HS-5 (cell line): ENCODE data around the gene PER1.
"Not testable (repeated sequence)": the region's sequence is repeated elsewhere in the genome, so short reads cannot be mapped to it uniquely, and the experiment has no call there.

Experiments
- DNase-seq: peaks from one replicate; pipeline ENCODE4 v3.0.0-alpha.2; 2012; ENCODE audit warnings: low read depth

Gene PER1

DNA sequence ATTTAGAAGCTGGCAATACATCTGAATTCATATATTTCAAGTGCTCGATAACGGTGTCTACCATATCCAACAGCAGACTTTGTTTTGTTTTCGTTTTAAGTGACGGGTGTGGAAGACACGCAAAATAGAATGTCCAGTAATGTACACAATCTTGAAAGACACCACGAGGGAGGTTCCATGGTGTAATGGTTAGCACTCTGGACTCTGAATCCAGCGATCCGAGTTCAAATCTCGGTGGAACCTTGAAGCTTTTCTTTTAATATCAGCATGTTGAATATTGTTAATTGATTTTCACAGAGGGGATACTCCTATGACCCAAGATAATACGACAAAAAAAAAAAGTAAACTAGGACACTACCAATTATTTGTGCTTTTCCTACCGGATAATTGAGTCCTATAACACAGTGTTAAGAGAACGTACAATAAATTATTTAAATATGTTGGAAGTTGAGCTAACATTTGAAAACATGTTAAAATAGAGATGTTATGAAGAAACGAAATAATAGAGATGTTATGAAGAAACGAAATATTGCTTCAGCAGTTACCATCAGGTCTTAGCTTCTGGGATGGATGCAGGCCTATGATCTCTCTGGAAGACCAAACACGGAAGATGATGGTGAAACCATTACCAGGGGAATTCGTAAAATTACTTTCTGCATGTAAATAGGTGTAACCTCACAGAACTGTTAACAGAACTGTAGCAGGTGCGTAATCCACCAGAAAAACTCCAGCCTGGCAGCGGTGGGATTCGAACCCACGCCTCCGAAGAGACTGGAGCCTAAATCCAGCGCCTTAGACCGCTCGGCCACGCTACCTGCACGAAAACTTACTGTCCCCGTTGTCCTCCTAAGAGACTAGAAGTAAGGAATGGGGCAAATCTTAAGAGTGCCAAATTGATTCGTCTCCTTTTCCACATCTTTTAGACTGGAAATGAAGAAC is 32.4 kb downstream of the PER1 start:
- DNase-seq = peak; percentile 95

DNA sequence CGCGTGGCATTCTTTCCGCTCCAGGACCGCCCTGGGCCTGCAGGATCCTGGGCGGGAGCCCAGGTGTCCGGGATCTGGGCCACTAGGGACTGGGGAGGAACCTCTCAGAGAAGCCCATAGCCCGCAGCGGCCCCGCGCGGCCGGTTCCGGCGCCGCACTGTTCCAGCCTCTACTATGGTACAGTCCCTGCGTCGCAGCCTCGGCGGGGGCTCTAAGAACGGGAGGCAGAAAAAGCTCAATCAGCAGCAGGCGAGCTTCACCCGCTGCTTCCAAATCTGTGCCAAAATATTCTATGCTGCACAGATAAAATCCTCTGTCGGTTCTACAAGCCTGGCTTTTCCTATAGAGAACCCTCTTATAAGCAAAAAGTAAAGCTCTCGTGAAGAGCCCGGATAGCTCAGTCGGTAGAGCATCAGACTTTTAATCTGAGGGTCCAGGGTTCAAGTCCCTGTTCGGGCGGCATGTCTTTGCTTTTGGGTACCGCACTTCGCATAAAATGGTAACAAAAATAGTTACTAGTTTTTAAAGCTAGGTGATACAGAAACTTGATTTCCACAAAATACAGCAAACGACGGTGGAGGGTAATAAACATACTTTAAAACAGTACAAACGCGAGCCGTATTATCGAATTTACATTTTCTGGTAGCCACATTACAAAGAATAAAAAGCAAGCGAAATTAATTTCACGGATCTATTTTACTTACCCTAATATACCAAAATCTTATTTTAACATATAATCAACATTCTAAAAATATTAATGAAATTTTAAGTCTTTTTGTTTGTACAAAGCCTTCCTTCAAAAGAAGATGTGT is 33.2 kb downstream of the PER1 start:
- DNase-seq = no peak

DNA sequence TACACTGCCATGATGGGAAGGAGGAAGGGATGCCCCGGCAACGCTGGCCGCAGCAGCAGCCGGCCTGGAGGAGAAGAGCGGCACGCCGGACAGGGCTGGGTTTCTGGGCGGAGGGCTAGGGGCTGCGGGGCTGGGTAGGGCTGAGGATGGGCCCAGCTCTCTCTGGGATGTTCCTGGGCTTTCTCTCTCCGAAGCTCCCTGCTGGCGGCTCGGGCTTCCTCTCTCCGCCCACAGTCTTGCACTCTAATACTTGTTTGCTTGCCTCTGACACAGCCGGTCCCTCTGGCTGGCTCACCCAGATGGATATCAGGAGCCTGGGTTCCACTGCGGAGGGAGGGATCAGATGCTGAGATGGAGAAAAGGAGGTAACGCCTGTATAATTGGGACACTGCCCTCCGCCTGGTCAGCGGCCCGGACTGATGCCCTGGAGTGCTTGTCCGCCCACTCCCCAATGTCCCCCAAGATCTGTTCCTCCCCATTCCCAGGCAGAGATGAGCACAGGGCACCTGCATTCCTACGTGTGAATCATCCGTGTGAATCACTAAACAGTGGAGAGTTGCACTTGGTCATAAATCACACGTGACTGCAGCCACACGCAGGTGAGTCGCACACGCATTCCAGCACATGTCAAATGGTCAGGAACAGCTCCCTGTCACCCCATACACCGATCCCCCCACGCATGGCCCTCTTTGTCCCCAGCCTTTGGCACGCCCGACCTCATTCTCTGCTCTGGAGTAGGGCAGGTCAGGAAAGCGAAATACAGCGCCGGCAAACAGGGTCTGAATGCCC is 34.0 kb downstream of the PER1 start, which contains the start of gene ALOXE3:
ALOXE3 (minus strand) TSS at position 535 of the 789 bp plus-strand sequence; CDS start at position 11, 524 bp downstream.
- DNase-seq = no peak

DNA sequence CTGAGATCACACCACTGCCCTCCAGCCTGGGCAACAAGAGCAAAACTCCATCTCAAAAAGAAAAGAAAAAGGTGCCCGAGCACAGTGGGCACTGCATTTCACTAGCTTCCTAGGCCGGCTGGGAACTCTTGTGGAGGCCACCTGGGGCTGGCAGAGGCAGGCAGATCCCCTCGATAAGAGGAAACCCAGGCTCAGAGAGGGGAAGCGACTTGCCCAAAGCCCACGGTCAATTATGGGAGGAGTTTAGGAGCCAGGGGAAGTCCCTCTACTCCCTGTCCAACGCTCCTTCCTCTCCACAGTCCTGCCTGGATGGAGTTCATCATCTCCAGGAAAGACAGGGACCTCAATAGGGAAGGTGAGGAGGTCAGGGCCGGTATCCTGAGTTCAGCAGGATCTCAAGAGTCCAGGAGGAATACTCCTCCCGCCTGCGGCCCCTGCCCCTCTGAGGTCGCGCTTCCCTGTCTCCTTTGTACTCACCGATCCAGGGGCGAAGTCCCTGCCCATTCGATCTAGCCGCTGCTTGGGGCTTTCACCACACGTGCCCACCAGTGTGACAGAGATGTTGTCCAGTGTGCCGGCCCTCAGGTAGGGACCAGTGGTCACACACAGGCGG is 34.7 kb downstream of the PER1 start:
- DNase-seq = no peak

DNA sequence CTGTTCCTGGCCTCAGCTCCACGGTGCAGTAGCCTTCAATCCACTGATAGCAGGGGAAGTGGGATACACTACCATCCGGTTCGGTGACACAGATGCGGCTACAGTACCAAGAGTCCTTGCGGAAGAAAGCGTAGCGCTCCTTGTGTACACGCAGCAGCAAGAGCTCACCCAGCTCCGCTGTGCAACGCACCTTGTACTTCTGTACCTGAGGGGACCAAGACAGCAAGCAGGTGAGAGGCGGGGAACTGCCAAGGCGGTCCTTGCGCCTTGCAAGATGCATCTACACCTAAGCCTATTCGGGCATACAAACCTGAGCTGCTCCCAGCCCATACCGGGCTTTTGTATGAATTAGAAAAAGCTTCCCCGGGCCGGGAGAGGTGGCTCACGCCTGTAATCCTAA is 35.4 kb downstream of the PER1 start:
- no peak for DNase-seq

DNA sequence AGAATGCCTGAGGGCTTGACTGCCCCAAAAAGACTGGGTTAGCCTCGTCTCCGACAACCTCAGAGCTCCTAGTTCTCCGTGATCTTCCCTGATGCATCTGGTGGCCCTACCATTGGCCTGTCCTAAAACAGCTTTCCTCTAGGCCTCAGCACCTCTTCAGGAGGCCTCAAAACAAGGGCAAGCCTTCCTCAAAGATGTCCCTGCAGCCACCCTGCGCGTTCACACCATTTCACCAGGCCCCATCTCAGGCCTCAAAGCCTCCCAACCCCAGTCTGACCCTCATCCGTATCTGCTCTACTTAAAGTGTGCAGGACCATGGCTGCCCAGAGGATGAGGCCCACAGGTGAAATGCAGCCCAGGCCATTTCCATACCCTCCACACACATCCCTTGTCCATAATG is 41.3 kb downstream of the PER1 start:
- no peak for DNase-seq

DNA sequence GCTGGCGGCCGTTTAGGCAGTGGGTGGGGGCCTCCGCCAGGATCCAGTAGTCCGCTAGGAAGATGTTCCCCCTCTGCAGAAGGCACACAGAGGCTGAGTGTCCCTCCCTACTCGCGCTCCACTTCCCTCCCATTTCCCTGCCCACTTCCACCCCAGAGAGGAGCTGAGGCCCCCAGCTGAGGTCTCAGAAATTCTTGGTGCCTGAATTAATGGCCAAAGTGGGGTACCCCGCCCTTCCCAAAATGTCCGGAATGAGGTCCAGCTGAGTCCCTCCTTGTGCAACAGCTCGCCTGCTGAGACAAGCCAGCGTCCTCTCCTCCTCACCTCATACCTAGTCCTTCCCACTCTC is 41.8 kb downstream of the PER1 start:
- no peak for DNase-seq

DNA sequence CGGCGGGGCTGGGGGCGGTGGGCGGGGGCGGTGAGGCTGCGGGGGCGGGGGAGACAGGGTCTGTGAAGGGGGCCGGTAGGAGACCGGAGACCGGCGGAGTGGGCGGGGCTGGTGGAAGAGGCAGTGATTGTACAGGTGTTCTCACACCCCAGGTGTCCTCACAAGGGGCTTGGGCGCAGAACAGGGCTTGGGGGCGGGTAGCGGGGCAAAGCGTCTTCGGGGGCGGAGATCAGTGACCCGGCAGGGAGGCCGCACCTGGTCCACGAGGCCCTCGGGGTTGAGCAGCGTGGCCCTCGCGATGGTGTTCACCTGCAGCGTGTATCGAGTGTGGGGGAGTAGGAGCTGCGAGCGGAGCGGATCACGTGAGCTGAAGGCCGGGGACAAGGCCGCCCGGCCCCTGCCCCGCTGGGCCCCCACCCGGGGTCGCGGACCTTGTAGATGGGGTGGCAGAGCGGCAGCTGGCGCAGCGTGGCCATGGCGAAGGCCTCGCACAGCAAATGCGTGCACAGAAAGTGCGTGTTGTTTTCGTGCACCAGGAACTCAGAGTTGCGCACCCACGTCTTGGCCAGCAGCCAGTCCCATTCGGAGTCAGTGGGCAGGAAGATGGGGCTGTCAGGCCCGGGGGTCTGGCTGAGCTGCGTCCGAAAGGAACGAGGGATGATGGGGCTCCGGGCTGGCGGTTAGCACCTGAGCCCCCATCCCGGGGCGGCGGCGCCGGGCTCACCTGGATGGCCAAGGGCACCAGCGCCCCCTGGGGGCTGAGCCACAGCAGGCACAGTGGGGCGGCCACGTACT is 42.3 kb downstream of the PER1 start:
- DNase-seq = no peak

DNA sequence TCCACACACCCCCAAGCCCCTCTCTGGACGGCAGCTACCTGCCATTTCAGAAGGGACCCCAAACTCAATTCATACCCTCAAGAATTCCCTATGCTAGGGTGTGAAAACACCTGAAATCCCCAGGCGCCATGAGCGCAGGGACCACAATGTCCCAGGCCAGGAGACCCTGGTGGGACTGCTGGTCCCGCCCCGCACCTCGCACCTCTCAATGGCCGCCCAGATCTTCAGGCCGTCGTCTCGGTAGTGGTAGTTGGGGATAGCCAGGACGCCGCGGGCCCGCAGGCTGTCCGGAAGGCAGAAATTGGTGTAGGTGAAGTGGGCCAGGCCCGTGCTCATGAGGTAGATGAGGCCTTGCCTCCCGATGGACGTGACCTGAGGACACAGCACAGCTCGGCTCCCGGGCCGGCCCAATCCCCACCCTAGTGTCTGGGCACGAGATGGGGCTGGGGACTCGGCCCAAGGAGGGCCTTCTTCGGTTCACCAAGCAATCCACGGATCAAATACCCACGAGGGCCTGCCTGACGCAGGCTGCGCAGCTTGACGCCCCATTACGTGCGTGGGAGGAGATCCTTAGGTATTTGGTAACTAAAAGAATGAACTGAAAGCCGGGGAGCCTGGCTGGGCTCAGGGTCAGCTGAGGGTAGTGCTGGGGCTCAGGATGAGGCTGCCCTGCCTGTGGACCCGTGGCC is 43.1 kb downstream of the PER1 start:
- no peak for DNase-seq

DNA sequence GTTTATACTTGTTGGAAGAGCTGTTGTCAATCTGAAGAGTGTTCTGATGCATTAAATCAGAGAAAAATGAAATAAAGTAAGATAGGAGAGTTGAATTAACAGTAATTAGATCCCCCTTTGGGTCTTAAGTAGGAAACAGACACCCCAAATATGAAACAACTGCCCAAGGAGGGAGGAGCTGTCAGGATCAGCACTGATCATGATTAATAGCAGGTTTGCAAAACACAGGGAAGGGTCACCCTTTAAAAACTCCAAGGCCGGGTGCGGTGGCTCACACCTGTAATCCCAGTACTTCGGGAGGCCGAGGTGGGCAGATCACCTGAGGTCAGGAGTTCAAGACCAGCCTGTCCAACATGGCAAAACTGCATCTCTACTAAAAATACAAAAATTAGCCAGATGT is 45.2 kb downstream of the PER1 start:
- not testable (repeated sequence) for DNase-seq

DNA sequence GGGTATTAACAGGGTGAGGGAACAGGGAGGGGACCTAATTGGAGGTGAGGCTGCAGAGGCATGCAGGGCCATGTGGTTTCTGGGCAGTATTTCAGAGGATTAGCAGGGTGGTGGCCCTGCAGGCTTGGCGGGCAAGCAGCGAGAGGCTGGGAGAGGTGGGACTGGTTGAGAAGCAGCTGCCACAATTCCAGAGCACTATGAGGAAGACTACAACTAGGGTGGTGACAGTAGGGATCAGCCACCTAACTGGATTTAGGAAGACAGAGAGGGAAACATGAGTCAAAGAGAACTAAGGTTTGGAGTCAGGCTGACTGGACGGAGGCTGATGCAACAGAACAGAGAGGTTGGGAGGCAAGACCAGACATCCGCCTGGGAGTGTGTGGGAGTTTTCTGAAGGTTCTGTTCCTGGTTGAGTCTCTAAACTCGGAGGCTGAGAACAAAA is 46.2 kb downstream of the PER1 start:
- DNase-seq = no peak

DNA sequence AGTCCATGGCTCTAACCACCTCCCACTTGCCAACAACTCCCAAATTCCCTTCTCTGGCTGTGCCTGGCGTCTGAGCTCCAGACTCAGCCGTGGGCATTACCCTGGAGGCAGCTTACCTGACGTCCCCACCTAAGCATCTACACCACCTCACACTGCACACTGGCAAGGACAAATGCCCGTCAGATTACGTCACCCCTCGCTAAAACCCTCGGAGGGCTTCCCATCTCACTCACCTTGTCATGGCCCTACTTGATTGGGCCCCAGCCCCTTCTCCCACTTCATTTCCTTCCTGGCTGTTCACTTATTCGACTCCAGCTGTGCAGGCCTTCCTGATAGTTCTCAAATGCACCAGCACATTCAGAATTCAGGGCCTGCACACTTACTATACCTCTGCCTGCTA is 47.3 kb downstream of the PER1 start:
- DNase-seq = no peak

DNA sequence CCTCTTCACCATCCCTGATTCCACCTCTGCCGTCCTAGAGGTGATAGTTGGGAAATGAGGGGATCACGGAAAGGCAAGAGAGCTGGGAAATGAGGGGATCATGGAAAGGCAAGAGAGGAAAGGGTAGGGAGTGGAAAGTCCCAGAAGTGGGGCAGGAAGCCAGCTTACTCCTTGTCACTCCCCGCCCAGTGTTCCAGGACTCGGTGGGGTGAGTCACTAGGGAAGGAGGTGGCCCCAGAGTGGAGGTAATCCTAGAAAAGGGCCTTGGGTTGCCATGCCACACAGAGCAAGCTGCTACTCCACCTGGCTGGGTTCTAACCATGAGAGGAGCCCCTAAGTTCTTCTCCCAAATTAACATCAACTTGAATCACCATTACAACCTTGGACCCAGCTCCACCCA is 48.7 kb downstream of the PER1 start:
- DNase-seq = no peak

DNA sequence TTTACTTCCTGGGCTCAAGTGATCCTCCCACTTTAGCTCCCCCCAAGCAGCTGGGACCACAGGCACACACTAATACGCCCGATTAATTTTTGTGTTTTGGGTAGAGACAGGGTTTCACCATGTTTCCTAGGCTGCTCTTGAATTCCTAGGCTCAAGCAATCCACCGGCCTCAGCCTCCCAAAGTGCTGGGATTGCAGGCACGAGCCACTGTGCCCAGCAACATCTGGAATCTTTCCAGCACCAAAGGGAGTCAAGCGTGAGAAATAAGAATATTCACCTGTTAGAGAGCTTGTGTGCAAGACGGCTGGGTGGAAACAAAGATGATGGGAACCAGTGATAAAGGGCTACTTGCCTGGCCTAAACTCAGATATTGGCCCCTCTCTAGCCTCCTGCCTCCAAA is 50.5 kb downstream of the PER1 start:
- no peak for DNase-seq

DNA sequence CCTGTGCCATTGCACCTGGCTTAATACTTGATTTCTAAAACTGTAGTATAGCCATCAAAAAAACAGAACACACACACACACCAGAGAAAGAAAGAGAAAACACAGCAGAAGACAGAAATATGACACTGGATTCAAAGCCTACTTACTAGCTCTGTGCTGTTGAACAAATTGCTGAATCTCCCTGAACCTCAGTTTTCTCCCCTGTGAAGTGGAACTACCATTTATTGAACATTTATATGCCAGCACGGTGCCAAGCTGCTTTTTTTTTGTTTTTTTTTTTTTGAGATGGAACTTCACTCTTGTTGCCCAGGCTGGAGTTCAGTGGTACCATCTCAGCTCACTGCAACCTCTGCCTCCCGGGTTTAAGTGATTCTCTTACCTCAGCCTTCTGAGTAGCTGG is 51.4 kb downstream of the PER1 start:
- no peak for DNase-seq

DNA sequence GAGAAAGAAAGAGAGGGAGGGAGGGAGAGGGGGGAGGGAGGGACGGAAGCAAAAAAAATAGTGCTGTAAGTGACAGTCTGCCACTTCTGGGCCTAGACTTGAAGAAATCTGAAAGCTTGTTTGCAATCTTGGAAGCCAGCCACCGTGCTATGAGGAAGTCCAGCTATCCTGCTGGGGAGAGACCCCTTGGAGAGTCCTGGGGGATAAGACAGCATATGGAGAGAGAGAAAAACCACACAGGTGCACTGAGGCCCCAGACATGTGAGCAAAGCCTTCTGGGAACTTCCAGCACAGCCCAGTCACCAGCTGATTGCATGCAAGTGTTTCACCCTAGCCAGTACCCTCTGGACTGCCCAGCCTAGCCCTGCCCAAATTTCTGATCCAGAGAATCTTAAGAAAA is 52.1 kb downstream of the PER1 start:
- no peak for DNase-seq

DNA sequence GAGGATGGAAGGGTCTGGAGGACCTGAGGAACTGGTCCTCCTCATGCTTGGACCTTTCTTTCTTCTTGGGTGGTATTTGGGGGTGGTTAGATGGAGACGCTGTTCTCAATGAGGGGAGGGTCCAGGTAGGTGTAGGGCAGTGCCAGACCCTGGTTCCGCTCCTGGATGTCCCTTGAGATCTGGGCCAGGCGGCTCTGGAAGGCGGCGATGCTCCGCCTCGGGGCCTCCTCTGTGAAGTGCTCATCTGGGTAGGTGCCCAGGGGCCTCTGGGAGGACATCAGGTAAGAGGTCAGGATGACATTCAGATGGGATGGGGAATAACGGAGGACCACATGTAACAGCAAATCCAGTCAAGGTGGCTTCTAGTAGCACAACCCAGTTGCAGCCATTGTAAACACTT is 55.7 kb downstream of the PER1 start:
- no peak for DNase-seq

DNA sequence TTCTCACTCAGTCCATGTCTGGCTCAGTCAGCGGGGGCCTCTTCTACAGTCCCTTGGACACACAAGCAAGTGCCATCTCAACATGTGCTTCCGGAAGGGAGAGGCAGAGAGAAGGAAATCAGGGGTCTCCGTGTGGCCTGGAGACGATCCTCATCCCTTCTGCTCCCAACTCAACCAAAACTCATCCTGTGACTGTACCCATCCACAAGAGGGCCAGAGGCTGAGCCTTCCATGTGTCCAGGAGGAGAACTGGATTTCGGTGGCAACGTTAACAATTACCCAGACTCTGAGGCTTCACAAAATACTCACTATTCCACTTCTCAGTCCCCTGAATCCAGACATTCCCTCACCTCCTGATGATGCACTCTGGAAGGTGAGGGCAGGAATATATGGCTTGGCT is 56.8 kb downstream of the PER1 start:
- DNase-seq = no peak

DNA sequence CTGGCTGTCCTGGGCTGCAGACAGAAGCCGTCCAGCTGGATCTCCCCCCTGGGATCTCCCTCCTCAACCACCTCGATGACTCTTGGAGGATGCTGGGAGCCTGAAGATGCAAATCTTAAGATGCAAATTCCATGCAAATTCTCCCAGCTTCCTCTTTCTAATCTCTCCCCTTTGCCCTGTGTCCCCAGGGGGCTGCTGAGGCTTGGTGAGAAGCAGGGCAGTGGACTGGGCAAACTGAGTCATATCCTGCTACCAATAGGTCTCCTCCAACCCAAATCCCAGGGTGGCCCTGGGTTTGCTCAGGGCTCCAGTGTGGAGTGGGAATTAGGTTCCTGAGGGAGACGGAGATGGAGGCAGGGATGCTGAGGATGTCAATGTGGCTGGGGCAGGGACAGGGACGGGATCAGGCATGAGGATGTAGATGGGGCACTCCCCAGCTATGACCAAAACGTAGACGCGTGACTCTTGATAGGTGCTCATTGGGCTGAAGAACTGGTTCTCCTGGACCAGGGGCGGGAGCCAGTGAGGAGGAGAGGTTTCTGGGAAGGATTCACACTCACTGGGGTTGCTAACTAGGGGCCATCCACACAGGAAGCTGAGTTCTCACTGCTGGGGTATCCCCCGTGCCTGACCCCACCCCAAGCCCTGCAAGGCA is 61.0 kb downstream of the PER1 start:
- DNase-seq = no peak
